Glomerular endothelial cell (primary cell): ENCODE results near the gene ARHGAP6. TPM values are rescaled to one million over a fixed set of nuclear protein-coding genes. Genes with fewer than 3 reads are reported as not detected.

Source experiments
- DNase-seq: peaks from one replicate; pipeline ENCODE4 v3.0.0-alpha.2; 2011; ENCODE audit warnings: low read depth, low spot score; ENCODE audit errors: extremely low read depth
- total RNA-seq: library from RNA; depleted of rRNA; stranded (reverse); fragments of >200 nt; gene quantifications from 2 replicates; pipeline ENCODE4 v1.2.3, GENCODE V29; 2015

The ARHGAP6 gene
- total RNA-seq, 1 donor from 2014 or later = 1.7 TPM

DNA sequence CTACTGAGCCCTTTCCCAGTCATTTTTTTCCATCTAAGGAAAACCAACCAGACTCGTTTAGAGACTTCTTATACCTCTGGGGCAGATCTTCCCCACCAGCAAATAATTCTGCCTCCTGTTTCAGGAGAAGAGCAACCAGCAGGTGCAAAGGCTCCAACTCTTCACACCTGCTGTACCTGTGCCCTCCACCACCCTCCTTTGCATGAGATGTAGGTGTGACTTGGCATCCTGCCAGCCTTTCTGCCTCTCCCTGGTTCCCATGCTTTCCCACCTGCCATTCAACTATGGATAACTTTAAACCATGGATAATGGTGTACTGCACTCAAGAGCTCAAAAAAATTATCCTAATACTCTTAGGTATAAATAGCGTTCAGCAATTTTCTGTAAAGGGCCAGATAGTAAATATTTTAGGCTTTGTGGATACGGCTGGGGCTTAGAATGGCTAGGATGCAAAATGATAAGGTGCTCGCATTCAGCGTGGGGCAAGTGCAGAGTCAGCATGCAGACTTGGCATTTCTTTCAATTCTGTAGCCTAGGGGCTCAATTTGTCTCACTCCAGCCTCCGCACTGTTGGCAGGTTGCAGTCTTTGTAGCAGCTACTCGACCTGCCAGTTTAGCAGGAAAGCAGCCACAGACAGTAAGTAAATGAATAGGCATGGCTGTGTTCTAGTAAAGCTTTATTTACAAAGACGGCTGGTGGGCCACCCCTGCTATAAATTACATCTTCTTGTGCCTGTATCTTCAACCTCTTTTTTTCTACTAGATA is 474.8 kb downstream of the ARHGAP6 start:
- DNase-seq = no peak

DNA sequence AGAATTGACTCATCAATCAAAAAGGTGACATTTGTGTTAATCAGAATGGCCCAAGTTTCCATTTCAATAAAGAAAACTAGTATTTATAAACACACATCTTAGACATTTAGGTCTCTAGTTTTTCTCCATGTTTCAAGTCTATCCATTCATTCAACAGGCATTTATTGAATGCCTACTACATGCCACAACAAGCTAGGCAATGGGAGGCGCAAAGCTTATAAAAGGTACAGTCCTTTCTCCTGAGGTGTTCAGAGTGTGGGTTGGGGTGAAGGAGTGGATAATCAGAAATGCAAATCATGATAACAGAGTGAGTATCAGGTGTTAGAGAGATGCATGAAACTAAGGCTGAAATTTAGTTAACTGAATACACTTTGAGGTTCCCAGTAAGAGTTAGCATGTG is 476.6 kb downstream of the ARHGAP6 start:
- DNase-seq = no peak

DNA sequence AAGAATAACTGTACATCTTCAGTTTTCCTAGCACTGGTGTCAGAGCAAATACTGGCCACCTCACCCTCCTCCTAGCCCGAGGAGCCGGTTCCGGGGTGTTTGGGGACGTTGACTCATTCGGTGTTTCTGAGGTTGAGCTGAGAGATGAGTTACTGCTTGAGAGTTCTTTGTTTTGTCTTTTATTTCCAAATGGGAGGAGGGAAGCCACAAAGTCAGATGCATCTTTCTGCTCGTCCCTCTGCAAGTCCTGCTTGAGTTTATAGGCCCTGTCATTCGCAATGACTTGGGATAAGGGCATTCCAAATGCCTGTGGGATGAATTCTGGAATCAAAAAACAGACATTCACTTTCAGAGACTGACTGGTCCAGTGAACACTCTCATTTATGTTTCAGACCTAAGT is 477.1 kb downstream of the ARHGAP6 start:
- DNase-seq = no peak

DNA sequence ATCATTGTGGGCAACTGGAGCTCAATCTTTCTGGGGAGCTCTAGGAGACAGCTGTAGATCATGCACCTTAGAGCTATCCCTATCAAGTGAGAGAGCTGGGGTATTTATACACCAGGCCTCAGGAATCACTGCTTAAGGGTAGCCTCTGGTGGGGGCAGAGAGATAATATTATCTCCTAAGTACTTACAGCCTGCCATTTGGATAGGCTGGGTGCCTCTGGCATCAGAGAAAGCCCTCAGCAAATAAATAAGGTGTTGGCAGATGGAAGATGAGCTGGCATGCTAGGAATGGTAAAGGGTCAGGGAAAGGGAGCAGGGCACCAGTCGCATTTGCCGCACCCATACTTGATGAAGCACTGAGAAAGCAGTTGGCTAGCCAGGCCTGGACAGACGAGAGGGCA is 478.7 kb downstream of the ARHGAP6 start:
- no peak for DNase-seq

DNA sequence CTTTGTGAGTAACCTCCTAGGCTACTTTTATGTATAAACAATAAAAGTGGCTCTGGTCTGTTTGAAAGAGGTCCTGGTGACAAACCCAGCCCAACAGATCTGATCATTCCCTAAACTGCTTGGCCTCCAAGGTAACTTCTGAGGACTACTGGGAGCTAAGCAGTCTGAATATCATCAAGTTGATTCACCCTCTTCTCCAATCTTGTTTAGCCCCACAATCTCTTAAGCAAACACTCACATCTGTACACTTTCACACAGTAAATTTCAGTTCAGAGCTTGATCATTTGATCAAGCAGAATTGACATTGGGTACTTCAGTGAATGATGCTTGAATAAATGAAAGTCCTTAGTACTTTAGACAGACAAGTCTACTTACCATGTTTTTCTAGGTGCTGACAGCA is 479.9 kb downstream of the ARHGAP6 start:
- DNase-seq = no peak

DNA sequence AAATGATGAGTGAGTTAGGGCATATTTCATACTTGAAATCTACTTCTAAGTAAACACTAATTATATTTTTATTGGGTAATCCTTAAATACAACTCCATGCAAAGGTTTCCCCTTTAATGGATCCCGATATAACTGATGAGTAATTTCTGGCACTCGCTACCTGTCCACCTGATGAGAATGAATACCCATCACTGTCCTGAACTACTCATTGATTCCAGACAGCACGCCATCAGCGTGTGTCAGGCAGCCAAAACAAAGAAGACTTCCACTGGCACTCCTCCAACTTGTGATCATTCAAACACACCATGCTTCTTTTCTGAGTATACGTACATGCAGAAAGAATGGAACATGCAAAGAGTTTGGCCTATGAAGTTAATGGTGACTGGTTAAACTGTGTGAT is 485.1 kb downstream of the ARHGAP6 start:
- DNase-seq = no peak

DNA sequence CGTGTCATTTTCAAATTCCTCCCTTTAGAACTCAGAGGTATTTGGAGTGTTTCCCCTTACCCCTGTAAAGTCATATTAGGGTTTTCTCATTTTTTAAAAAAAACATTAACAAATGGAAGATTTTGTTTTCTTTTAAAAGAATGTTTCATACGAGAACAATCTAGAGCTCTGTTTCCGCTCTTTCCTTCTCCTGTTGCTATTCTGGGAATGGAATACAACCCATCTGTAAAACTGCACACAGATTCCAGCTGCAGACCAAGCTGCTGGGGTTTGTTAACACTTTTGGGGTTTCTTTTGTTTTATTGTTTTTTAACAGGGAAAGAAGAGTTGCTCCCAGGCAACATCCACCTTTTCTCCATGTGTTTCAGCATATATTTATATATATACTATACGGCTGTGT is 493.3 kb downstream of the ARHGAP6 start:
- DNase-seq = no peak

DNA sequence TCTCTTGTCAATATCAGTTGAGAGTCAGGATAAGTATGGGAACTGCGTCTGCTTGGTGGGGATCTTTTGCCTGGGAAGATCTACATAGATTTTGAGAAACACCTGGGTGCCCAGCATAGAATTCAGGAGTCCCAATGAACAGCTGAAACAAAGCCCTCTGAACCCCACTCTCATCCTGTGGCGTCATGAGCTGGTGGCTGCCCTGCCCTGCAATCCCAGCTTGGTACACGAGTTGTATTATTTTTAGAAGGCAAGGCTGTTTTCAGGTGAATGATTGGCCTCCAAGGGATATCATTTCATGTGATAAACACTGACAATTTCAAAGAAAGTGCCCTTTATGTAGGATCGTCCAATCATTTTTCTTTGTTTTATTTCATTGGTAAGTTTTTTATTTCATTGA is 493.8 kb downstream of the ARHGAP6 start:
- no peak for DNase-seq

DNA sequence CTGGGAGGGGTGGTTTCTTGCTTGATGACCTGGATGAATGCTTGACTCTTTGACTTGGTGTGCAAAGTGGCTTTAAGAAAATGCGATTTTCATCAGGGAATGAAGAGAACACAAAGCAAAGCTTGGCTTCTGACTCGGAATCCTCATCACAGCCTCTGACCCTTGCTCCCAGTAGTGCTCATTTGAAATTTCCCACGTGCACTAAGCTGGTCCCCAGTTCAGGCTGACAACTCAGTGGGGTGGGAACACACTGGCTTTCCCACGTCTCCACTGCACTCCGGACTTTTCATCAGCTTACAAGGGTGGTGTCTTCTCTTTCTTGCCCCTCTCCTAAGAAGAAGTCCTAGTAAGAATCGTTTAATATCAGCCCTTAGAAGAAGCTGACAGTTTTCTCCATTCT is 501.3 kb downstream of the ARHGAP6 start:
- no peak for DNase-seq

DNA sequence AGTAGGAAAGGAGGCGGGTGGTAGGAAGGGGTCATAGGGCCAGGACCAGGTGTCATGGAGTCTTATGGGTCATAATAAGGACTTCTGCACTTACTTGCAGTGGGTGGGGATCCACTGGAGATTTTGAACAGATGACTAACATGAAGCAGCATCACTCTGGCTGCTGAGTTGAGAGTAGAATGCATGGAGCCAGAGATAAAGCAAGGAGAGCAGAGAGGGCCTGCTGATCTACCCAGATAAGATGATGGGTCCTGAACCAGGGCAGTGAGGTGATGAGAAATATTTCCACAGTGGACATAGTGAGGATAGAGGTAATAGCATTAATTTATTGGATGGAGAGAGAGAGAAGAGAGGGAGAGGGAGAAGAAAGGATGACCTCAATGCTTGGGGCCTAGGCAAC is 506.6 kb downstream of the ARHGAP6 start:
- DNase-seq = no peak

DNA sequence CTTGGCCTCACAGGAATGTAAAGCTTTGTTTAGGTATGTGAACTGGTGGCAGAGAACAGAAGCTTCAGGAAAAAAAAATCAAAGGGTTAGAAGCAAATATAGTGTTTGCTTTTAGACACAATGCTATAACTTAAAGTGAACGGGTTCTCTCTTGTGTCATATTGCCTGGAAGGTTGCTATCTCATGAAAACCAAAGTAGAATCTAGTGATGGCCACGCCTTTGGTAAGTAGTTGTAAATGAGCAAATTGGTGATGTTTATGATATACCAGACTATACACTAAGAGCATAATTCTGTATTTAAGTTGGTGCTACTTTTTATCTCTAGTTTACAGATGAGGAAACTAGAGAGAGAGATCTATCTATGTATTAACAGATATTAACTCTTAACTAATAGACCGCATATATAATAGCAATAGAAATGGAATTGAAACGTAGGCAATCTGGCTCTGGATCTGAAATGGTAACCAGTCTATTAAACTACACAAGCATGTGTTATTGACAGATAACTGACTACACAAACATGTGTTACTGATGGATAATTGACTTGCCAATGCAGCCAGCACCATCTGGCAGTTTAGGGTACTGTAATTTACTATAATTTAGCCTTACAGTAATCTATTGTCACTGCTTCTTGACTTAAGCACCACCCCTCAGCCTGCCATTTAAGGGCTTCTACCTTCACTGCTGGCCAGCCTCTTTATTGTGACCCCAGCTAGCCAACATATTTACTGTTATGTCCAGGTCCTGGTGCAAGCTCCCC is 513.7 kb downstream of the ARHGAP6 start:
- DNase-seq = no peak

DNA sequence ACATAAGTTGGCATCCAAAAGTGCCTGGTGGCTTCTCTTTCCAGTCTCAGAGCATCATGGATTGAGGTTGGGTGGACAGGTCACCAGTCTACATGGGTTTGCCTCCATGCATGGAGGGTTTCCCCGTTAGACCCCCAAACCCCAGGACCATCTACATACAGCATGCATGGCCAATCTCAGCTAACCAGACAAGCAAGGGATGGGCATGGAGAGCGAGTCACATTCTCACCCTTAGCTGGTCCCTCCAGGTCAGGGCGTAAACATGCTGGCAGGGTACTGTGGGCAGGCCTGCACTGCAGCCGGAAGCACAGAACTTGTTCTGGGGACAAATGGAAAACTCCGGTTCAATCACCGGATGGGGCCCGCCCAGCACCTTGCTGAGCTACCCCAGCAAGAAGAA is 517.3 kb downstream of the ARHGAP6 start:
- DNase-seq = no peak

DNA sequence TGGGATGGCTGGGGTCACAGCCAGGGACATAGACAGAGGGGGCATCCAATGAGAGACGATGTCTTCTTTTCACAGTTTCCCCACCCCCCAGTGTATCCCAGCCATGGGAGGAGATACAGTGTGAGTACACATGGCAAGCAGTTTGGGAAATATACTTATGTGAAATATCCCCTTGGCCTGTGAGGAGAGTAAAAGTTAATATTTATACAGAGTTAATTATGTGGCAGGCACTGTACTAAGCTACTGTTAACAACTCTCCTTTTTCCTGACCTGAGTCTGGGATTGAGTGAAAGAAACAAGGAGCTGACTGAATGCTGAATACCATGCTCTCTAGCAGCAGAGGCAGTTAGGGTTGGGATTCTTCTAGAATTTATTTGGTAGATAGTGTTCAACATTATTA is 519.3 kb downstream of the ARHGAP6 start:
- no peak for DNase-seq

DNA sequence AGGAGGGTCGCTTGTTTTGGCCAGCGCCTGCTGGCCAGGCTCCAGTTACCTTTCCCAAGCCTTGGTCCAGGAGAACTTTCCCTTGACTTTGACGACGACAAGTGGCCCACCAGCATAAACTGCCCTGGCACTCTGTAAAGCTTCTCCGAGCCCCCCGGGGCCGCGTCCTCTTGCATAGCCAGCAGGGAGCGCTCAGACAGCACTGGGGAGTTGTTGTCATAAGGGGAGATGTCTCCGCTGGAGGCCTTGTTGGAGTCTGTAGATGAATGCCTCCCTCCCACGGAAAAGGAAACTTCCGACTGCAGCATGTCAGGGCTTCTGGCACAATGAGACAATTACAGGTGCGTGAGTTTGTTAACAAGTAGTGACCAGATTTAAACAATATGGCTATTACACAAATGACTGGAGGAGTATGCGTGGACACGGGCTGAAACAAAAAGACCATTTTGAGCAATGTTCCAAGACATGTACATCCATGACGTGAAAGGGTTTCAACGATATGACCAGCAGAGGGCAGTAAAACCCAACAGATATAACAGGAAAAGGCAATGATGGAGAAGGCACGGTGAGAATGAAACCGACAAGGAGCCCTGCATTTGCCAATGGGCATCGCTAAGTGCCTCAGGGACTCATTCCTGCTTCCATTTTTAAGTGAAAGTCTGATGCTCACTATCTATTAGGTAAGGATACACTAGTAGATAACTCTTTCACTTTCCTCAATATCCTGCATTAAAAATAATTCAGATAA is 521.6 kb downstream of the ARHGAP6 start:
- peak; percentile 55 for DNase-seq

DNA sequence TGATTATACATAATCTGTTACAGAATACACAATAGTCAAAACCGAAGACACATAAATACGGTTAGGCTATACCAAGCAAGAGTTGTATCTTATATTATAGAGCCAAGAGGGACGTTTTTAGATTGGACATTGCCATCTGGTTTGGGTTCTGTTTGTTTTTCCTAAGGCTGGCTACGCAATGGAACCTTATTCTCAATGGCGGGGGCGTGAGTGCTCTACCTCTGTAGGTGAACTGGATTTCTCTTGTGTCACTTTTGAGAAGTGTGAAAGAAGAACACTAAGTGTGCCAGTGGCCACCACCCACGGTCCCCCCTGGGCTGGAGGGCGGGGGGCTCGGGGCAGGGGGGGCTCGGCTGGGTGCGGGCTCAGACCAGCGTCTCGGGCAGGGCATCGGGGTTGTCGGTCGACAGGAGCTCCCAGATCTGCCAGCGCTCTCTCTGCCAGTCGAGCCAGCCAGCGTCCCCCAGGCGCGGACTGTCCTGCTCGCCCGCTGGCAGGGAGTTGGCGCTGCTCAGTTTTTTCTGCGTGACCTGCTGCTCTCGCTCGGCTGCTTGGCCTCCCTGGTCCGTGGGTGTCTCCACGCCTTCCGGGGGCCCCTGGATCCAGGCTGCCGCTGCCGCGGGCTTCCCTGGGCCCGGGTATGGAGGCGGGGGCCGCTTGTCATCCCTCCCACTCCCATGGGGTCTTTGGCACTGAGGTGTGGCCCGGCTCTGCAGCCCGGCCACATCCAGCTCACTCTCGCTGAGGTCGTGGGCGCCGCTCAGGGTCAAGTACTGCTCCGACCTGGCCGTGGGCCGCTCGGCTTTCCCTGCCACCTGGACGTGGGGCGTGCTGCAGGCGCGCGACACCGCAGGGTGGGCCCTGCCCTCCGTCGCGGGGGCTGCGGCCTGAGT is 527.0 kb downstream of the ARHGAP6 start:
- DNase-seq = no peak

DNA sequence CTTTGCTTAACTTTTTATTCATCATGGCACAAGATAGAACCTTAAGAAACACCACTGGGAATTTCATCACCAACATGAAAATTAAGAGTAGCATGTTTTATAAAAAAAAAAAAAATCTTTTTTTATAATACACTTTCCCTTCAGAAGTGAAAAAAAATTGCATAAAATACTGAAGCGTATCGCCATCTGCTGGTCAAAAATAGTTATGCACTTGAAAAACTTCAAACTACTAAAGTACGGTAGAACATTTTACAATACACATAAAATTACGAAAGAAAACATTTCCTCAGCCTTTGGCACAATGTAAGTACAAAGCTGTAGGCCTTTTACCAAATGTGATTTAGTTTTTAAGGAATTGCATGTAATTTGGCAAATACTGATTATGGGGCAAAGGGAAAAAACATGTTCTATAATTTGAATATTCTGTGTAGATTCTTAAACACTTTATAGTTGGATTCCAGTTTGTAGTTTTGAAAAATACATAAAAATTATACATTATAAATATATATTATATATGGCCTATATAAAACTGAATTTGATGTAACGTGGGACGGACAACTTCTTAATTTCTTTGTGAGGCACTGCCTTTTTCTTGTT is 528.1 kb downstream of the ARHGAP6 start:
- peak; percentile 27 for DNase-seq

DNA sequence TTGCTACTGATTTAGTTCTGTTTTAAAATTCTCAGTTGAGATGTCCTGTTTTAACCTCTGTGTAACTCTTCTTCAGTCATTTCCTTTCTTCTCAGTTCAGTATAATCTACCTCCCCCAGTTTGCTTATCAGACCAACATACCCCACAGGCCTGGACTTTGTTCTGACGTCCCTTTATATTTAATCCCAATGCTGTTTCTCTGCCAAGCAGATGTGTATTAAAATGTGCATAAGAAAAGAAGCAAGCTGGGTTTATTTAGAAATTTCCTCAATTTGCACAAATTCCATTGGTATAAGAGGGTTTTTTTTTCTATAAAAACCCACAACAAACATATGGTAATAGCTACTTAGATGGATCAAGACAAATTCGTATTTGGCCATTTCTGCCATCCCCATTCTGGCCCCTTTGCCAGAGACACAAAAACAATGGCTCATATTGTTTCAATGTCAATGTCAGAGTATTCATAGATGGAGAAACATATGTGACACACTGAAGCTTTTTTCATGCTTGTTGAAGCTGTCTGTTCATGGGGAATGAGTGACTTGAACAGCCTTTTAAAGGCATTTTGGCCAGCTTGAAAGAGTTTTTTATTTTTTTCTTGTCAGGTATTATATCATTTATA is 530.0 kb downstream of the ARHGAP6 start:
- DNase-seq = no peak

DNA sequence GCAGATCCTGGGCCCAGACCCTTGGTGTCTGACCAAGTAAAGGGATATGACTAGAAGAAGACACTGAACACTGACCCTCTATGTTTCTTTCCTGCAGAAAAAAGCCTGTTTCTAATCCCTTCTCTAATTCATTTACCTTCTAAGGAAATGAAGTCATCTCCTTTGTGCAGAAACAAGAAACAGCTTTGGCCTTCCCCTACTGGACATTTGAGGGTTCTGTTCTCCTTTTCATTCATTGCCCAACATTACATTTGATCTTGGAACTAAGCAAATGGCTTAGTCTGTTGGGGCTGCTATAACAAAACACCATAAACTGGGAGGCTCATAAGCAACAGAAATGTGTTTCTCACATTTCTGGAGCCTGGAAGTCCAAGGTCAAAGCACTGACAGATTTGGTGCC is 534.6 kb downstream of the ARHGAP6 start:
- no peak for DNase-seq

DNA sequence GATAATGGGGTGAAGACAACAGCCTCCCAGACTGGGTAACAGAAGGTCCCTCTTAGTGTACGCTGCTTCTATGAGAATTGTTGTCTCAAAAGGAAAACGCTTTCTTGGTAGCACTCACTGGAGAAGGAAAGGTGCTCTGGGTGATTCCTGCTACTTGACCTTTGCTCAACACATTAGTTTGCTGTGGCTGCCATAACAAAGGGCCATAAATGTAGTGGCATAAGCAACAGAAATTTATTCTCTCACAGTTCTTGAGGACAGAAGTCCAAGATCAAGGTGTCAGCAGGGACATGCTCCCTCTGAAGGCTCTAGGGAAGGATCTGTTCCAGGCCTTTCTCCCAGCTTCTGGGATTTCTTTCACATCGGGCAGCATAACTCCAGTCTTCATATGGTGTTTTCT is 535.6 kb downstream of the ARHGAP6 start:
- no peak for DNase-seq
